GM15510 (cell line): ENCODE results near the gene EPDR1.

Source experiments
- POLR2A ChIP-seq: IDR thresholded peaks from 3 replicates; pipeline ENCODE4 v1.6.1; 2011; ENCODE audit warnings: borderline replicate concordance; ENCODE audit not compliant: insufficient read length; ENCODE audit errors: extremely low read depth

EPDR1 gene

GRCh38 chr7:37920305-37920848 lies at the start of gene EPDR1:
EPDR1 (plus strand) TSS chr7:37920640; CDS start chr7:37920940, 300 bp downstream.
- TF ChIP-seq POLR2A: no peak

GRCh38 chr7:37882086-37882485 lies 38.4 kb upstream of the EPDR1 start:
- no peak for TF ChIP-seq POLR2A

DNA sequence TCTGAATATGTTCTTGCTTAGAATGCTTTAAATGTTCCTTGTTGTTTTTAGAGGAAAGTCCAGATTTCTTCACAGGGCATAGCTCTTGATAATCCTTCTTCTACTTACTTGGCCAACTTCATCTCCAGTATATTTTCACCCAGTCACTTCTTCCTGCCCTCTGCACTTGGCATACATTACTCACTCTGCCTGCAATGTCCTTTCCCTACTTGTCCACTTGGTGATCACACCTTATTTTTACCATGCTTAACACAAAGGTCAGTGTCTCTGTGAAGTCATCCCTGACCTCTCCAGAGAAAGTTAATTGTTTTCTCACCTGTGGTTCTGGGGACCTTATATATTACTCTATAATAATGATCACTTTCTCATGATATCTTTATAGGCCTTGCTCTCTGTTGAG lies 27.1 kb upstream of the EPDR1 start:
- no peak for TF ChIP-seq POLR2A

- no peak for TF ChIP-seq POLR2A
Observed at GRCh38 chr7:37894671-37895070, 25.8 kb upstream of the EPDR1 start.

GRCh38 chr7:37899712-37900247 lies 20.7 kb upstream of the EPDR1 start:
- TF ChIP-seq POLR2A: no peak

- TF ChIP-seq POLR2A: no peak
Observed at GRCh38 chr7:37901236-37901827, 19.1 kb upstream of the EPDR1 start.

DNA sequence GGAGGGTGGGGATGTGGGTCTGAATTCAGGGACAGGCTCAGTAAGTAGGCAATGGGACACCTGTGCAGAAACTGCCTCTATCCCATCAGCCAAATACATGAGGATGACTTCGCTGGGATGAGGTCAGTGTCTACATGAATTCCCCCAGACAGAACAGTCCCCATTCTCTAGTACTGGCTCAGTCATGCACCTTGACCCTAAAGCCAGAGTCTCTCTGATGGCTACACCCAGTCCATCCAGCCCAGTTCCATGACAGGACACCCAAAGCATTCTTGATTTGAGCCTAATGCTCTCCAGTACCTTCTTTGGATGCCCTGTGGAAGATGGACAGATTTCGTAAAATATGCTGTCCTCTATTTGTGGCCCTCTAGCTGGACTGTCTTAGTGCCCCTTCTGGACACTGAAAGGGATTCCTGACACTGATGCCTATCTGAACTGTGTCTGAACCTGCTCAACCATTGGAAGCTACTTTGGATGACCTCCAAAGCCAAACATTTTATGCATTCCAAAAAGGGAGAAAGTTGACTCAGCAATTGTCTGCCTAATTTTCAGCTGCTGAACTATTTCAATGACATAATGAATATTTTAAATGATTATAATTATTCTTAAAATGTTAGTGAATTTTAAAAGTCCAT lies 18.4 kb upstream of the EPDR1 start:
- TF ChIP-seq POLR2A: no peak

DNA sequence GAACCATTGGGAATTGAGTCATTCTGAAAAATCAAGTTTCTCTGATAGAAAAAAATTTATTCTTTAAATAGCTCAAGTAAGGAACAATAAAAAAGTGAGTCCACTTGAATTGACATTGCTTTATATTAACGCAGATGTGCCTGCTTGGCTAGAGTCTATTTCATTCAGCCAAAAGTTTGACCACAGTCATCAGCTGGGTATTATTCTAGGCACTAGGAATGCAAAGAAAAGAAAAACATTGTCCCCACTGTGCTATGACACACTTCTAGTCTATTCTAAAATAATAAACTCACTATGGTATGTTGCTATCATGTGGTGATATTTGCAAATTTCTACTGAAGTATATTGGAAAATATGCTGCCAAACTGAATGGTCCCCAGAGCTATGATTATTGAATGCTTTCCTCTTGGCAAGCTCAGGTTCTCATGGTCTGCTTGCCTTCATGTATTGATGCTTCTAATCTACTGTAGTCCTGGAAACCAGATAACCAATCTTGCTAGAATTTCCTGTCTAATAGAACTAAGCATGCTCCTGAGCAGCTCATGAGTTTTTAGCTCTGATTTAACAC lies 12.1 kb upstream of the EPDR1 start:
- no peak for TF ChIP-seq POLR2A

- TF ChIP-seq POLR2A: no peak
Observed at GRCh38 chr7:37912756-37913155, 7.7 kb upstream of the EPDR1 start.

GRCh38 chr7:37915438-37915837 lies 5.0 kb upstream of the EPDR1 start:
- TF ChIP-seq POLR2A: no peak

DNA sequence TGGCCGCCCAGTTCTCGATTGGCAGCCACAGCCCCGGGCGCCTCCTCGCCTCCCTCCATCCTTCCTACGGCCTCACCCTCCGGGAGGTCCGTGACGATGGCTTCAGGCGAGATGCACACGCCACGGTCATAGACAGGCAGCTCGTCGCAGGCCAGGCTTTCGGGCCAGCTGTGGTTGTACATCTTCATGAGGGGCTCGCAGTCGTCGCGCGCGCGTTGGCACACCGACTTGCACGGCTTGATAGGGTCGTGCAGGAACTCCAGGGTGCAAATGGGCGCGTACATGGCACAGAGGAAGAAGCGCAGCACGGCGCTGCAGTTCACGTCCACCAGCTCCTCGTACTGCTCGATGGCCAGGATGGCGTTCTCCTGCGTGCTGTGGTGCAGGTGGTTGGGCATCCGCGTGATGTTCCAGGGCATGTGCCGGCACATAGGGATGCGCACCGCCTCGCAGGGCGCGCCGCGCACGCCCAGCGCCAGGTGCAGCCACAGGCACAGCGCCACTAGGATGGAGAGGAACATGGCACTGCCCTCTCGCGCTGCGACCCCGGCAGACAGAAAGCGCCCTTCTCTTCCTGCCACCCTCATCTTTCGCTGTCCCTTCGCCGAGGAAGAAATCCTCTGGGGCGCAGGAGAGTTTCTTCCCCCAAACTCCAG lies 4.3 kb upstream of the EPDR1 start:
- TF ChIP-seq POLR2A: no peak

DNA sequence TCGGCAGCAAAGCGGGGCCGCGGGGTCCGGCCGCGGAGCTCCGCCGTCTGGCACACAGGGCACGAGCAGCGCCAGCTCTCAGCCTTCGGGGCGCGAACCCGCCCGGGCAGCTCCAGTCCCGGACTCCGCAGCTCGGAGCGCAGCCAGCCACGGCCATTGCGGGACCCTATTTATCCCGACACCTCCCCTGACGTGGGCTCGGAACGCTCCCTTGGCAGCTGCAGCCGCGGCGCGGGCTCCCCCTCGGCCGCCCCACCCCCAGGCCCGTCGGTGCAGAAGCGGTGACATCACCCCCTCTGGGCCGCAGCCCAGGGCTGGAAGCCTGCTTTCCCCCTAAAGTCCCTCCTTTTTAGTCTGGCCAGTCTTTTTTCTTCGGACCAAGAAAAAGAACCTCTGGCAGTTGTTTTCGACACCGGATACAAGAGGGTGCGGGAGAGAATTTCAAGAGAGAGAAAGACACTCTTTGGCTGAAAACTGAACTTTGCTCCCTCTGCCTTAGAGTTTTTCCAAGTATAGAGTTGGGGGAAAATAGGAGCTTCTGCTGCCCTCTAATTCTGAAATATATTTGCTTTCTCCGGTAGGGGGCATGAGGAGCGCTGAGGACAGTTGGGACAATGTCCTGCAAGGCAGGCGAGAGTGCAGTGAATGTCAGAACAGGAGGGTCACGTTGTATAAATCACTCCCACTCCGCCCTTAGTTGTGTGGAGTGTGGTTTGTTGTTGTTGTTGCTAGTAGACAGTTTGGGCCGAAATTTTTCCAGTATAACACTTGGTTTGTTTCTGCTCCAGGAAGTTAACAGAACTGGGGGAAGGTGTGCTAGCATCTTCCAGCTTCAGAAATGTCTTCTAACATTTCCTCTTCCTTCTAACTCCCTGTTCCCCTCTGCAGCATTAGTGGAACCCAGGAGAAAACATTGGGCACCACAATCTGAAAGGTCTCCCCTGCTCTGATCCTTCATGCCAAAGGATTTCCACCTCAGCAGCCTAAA lies 3.5 kb upstream of the EPDR1 start, which contains the start of gene SFRP4:
TSS of gene SFRP4 (minus strand) at position 145 of the 988 bp plus-strand sequence. CDS start 280 bp downstream, outside the sequence.
- TF ChIP-seq POLR2A: no peak

DNA sequence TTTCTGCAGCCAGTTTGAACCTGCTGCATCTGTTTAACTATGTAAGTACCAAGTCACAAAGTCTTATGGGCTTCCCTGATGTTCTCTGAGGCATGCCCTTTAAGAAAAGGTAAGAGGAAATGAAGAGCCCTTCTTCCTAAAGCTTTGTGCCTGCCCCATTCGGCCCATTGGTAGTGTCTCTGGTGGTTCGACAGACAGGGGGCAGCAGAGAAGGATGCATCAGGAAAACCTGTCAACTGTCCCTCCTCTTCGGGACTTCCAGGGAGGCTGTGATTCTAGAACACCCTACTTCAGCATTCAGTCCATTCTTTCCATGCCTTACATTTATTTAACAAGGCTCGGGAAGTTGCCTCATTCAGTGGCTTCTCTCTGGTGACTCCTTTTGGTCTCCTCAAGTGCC lies 1.9 kb upstream of the EPDR1 start:
- no peak for TF ChIP-seq POLR2A
